ENCODE measurements around the gene STK39. TPM values are rescaled to one million over a fixed set of nuclear protein-coding genes. Genes with fewer than 3 reads are reported as not detected.

Gene STK39
- total and polyA plus RNA-seq, 2 of the 4 experiments (the other 2 are of a cell fraction), result 11.8 to 16.4 TPM

DNA sequence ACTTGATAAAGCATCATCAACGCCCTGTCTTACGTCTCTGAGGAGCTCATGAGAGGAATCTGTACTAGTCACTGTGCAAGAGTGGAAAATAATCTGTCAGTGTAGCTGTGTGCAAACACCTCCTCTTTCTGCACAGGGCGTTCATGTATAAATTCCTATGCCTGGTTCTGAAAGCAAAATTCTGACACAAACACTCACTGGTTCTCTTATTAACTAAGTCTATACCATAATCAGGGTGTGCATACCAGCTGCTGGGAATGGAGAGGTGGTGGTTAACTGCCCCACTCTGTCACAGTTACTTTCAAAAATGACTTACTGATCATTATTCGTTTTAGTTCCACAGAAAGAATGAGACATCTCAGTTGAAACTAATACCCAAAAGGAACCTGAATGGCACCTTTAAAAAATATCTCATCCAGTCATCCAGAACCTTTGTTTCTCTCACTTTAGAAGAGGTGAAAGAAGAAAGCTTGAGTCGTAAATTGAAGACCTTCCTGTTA, 35.7 kb downstream of the STK39 start:
- ChIA-PET POLR2A (ENCODE audit: unreplicated experiment) (no interaction called here), CTCF (interaction anchor here (0.9 kb wide), 1 partner anchor 9 kb away, joined by 3 read pairs; no protein-coding TSS in a partner anchor)
- H4K5ac ChIP-seq (ENCODE audit: low read depth, low read length), result peak overlapping the region; percentile 19; the same call in 1 of the 2 replicates
- in situ Hi-C loops (cut with MboI; ENCODE audit: low sequenced_read_pairs), result no loop called here
- H3K79me1 ChIP-seq (ENCODE audit: low read depth in 1 of 2, low read length in 2 of 2), result peaks cover 36 to 80% of the 10 kb centered on the region in 2 experiments
- peak overlapping the region; percentile 81 for H3K14ac ChIP-seq (replicated peaks; ENCODE audit: low read depth, low read length)
- H2BK5ac ChIP-seq (ENCODE audit: low read depth, low read length, poor library complexity, severe bottlenecking), result peak overlapping the region; percentile 91
- H3K9me1 ChIP-seq (ENCODE audit: insufficient read depth, low read length), result peaks cover 26% of the 10 kb centered on the region
- no peak overlapping the region for H3K4me3 ChIP-seq (ENCODE audit: insufficient read depth, low read depth, low read length)
- peak overlapping the region; percentile 73 for H2BK120ac ChIP-seq (ENCODE audit: low read depth, low read length)
- H3K27ac ChIP-seq (ENCODE audit: insufficient read depth, low read length), result no peak overlapping the region
- peak; percentile 32 for ATAC-seq (ENCODE audit: low read depth)
- H2BK20ac ChIP-seq (ENCODE audit: low read depth, low read length), result peak overlapping the region; percentile 77
- peak overlapping the region; percentile 8 to 75; a peak in 3 of 4 replicates for H4K8ac ChIP-seq (ENCODE audit: low read depth in 2 of 2, low read length in 2 of 2)
- H3K4ac ChIP-seq (ENCODE audit: low read depth, low read length), result peak overlapping the region; percentile 74; the same call in 1 of the 2 replicates
- DNase-seq, result peak; percentile 21
- no peak overlapping the region; the same call in 1 of the 2 replicates for H3K4me2 ChIP-seq (ENCODE audit: low read depth, low read length)
- intact Hi-C loops (cut with micrococcal nuclease), result loop anchor here (5.0 kb wide), 1 partner anchor 36 kb away; the partner anchor contains the start of gene STK39
- no peaks in the 10 kb centered on the region for H4K20me1 ChIP-seq (ENCODE audit: insufficient read depth, low read length)
- no peak overlapping the region for H3K9ac ChIP-seq (ENCODE audit: low read depth, low read length)
- peak overlapping the region; percentile 36; the same call in 1 of the 2 replicates for H3K23ac ChIP-seq (ENCODE audit: low read depth, low read length)
- H3K4me1 ChIP-seq (ENCODE audit: control insufficient read depth, insufficient read depth, low read length), result peaks cover 28% of the 10 kb centered on the region
- dilution Hi-C loops (cut with HindIII; ENCODE audit: low sequenced_read_pairs, unreplicated experiment), result no loop called here
- peak overlapping the region; percentile 91; the same call in 1 of the 2 replicates for H3K18ac ChIP-seq (ENCODE audit: low read depth, low read length)
- no TSS peak for BruUV-seq (replicated peaks)
- no peaks in the 10 kb centered on the region for H3K27me3 ChIP-seq (ENCODE audit: control insufficient read depth, insufficient read depth, low read length)
- H3K56ac ChIP-seq (ENCODE audit: extremely low read depth, insufficient read depth, low read length), result no peak overlapping the region; the same call in 1 of the 2 replicates
- H2AK5ac ChIP-seq (ENCODE audit: low read depth, low read length), result peak overlapping the region; percentile 89
- no peaks in the 10 kb centered on the region for H3K9me3 ChIP-seq (ENCODE audit: control insufficient read depth, insufficient read depth, low read length)
- peak overlapping the region; percentile 29; the same call in 1 of the 2 replicates for H4K91ac ChIP-seq (ENCODE audit: insufficient read depth, low read depth, low read length)
- TF ChIP-seq MAFK (IDR thresholded peaks at IDR 0.05; ENCODE audit: low read depth, low read length) (no peak), RAD21 (IDR thresholded peaks at IDR 0.05; ENCODE audit: low read length) (no peak), RFX5 (IDR thresholded peaks at IDR 0.05; ENCODE audit: low read depth, low read length) (no peak)
- H2AFZ ChIP-seq (replicated peaks; ENCODE audit: low read length, poor library complexity), result no peak overlapping the region
- no peak overlapping the region for H2AK9ac ChIP-seq (replicated peaks; ENCODE audit: low read depth, low read length, poor library complexity)
- H2BK15ac ChIP-seq (ENCODE audit: low read depth, low read length), result peak overlapping the region; percentile 33
- peaks cover 4% of the 10 kb centered on the region; the same call in 1 of the 2 replicates for H3K36me3 ChIP-seq (ENCODE audit: control insufficient read depth, insufficient read depth, low read length)
- WGBS, 2 experiments (ENCODE audit: extremely low coverage in 2 of 2, insufficient read length in 1 of 2), result no CpG with 5 or more reads among the region's 5 CpGs
